Measurements from ENCODE around the gene EML1. TPM values are rescaled to one million over a fixed set of nuclear protein-coding genes. Genes with fewer than 3 reads are reported as not detected.

Gene EML1
- total RNA-seq, 1 donor from 2014 or later = 37.6 TPM

- H3K36me3 ChIP-seq (ENCODE audit: control insufficient read depth in 3 of 3, insufficient read depth in 3 of 3, low read length in 3 of 3) = no peaks in the 10 kb centered on the region
- no peaks in the 10 kb centered on the region for H3K4me1 ChIP-seq (ENCODE audit: control insufficient read depth in 3 of 3, insufficient read depth in 3 of 3, low read length in 3 of 3)
- H3K27me3 ChIP-seq (ENCODE audit: control insufficient read depth in 3 of 3, insufficient read depth in 3 of 3, low read length in 3 of 3) = no peaks in the 10 kb centered on the region
- no peak overlapping the region for H3K9ac ChIP-seq (ENCODE audit: low read depth in 1 of 3, low read length in 3 of 3)
- no peak overlapping the region for H3K4me3 ChIP-seq (ENCODE audit: low read length in 3 of 3)
- H3K9me3 ChIP-seq (ENCODE audit: control insufficient read depth in 3 of 3, low read length in 3 of 3) = no peaks in the 10 kb centered on the region
- H3K27ac ChIP-seq (ENCODE audit: low read depth, low read length) = no peak overlapping the region
Measured at GRCh38 chr14:99990268-99991170, 197.3 kb downstream of the EML1 start.

GRCh38 chr14:99991331-99991730 is 198.1 kb downstream of the EML1 start:
- Histone ChIP-seq H3K9ac (ENCODE audit: low read depth in 1 of 3, low read length in 3 of 3) (no peak overlapping the region), H3K27me3 (ENCODE audit: control insufficient read depth in 3 of 3, insufficient read depth in 3 of 3, low read length in 3 of 3) (no peaks in the 10 kb centered on the region), H3K9me3 (ENCODE audit: control insufficient read depth in 3 of 3, low read length in 3 of 3) (no peaks in the 10 kb centered on the region), H3K36me3 (ENCODE audit: control insufficient read depth in 3 of 3, insufficient read depth in 3 of 3, low read length in 3 of 3) (no peaks in the 10 kb centered on the region), H3K27ac (ENCODE audit: low read depth, low read length) (no peak overlapping the region), H3K4me3 (ENCODE audit: low read length in 3 of 3) (no peak overlapping the region), H3K4me1 (ENCODE audit: control insufficient read depth in 3 of 3, insufficient read depth in 3 of 3, low read length in 3 of 3) (no peaks in the 10 kb centered on the region)

Small RNA genes lying within 50 kb of the gene (small RNA-seq; reads per million reads assigned to genes)
- not detected for gene RNU1-47P

Other genes with a start within 250 kb of the EML1 start
- gene CCDC85C, start 189.2 kb upstream of the EML1 start, total RNA-seq = 1.6 TPM
- gene HHIPL1, start 148.3 kb upstream of the EML1 start, total RNA-seq = 2.6 TPM
- 2.1 TPM for gene CYP46A1, start 109.1 kb upstream of the EML1 start, total RNA-seq